CD4-positive, alpha-beta T cell treated with Interleukin-1 beta for 1 hour (primary cell): ENCODE measurements around the gene SOX9.
"Not testable (repeated sequence)": the region's sequence is repeated elsewhere in the genome, so short reads cannot be mapped to it uniquely, and the experiment has no call there.

Experiments used
- DNase-seq, 2 donors: peaks; one replicate each; pipeline ENCODE4 v3.0.0-alpha.2; 2020 to 2022

The SOX9 gene

GRCh38 chr17:72111336-72111923 lies 9.4 kb upstream of the SOX9 start:
- no peak for DNase-seq

GRCh38 chr17:72111926-72112325 lies 8.9 kb upstream of the SOX9 start:
- not testable (repeated sequence) for DNase-seq

GRCh38 chr17:72113751-72114150 lies 7.1 kb upstream of the SOX9 start:
- no peak for DNase-seq

DNA sequence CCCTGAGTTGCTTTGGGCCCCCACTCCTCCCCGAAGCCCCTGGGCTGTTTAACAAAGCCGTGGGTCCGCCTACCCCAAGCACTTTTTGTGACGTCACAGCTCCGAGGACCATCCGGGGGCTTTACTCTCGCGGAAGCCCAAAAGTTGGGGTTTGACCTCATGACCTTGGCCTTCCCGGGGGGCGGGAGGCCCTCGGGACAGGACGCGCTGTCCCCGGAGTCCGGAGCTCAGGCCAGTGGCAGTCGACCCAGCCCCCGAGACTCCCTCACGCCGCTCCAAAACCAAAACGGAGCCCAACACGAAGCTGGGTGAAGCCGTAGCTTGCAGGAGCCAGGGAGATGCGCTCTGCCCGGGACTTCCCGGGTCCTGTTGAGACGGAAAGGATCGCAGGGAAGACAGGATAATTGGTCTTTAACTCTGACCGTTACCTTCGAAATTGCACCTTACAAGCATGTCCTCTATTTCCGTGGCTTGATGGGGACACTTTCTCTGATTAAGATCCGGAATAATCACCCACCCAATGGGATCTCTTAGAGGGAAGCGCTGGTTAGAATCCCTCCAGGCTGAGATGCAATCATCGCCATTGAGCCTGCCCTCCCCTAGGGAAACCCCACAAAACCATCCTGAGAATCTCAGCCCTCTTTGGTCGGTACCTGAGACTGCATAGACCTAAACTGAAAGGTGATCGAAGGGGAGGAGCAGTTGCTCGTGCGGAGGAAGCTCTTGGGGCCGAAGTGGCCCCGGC lies 4.9 kb upstream of the SOX9 start:
- DNase-seq, result no peak

DNA sequence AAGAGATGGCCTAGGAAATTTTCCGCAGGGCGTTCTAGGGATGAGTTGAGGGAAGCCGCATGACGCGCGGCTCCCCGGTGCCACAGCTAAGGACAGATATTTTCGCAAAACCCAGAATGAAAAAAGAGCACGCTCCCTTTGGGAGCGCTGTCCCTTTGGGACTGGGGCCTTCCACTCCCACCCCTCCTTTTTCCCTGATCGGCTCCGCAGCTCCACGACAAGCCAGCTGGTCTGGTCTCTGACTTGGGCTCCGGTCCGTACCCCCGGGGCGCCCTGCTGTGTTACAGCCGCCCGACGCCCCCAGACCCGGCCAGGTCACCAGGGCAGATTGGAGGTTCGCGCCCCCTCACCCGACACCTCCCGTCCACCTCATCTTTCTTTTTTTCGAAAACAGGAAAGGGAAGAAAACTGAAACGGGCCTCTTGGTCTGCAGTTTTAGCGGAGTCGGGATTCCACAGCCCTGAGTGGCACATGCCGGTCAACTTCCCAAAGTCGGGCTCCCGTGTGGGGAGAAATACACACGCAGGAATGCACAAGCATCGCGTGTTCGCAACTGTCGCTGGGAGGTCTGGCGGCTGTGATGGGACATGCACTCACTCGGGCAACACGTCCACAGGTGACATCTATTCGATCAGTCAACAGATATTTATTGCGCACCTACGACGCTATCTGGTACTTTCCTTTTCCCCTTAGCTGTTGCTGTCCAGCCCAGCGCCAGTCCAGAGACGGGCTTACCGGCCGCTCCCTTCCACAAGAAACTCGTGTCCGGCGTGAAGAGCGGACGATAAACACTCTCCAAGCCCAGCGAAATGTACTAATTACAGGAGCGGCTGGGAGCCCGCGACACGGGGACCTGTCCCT lies 3.9 kb upstream of the SOX9 start:
- no peak for DNase-seq

DNA sequence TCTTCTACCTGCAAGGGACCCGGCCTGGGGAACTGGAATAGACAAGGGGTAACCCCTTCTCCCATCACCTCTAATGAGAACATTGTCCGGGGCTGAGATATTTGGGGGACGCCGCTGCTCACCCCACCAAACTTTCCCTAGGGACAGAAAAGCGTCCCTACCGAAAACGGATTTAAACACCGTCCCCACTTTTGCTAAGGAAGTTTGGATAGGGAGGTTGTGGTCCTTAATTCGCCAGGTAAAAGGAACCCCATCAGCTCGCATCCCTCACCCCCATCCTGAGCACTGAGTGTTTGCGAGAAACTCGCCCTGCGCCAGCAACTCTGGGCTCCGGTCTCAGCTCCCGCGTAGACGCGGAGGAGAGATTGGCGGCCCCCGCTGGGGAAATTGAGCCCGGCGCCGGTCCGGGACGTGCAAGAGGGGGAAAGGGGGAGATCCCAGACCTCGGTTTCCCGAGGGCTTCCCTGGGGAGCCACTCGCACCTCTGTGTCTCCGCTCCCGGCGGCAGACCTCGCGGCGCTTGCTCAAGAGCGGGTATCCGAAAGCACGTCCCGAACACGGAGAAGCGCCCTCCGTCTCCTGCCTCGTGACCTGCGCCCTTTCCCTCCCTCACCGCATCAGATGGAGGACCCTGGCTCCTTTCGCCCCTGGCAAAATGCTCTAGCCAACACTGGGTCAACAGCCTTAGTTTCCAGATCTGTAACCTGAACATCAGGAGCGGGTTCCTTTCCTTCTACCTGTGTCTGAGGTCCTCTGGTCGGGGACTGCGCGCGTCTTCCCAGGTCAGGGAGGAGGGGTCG lies 3.1 kb upstream of the SOX9 start:
- no peak for DNase-seq

DNA sequence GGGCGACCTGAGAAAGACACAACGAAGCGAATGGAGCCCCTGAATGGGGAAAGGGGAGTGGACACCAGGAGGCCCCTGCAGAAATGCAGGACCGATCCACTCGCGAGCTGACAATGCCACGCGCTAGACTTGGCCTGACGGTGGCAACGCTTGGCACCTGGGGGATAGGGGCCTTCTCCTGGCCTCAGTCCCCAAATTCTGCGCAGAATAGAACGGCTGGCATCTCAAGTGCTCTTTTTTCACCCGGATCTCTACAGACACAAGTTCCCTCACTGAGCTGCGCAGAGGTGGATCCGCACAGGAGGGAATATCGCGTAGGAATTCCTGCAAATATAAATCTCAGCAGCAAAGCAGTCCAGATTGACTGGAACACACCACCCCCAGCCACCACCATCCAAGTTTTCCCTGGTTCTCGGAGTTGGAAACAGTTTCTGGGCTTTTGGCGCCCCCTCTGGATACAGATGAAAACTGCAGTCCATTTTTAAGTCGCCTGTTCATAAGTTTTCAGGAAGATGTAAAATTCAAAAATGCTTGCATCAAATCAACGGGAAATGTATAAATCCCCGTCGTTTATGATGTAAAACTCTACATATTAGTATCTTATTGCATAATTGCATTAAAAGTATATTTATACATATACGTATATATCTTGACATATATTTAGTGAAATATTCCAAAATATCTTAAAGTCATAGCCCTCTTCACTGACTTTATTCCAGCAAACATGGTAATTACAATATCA lies 2.3 kb upstream of the SOX9 start:
- DNase-seq, result peak in 1 of 2 donors; percentile 20

DNA sequence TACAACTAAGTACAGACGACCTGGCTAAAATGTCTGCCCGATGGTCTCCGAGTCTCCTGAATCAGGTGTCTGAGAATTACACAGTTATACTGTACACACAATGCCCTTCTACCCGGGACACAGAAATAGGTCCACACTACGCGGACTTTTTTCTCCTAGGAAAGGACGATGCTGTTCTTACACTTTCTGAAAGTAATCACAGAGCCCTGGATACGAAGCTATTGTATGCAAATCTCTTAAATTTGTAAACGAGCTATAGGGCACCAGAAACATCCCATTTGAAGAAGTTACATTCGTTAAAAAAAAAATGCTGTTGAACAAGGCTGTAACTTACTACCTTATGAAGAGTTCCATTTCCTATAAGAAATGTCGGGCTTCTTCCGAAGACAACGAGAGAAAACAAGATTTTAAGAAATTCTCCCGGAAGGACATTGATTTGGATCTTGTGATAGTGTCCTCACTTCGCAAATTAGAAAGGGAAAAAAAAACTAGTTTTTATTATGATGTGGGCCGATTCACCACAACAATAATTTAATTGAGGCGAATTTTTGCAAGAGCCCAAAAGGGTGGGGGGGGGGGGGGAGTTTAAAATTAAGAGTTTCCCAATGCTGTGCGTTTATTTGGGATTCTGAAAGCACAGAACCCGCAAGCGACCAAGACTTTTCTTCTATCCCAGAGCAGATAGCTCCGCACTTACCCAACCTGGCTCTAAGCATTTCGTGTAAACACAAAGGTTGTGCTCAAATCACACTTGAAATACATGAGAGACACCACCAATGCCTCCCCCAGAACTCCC lies 1.5 kb upstream of the SOX9 start:
- DNase-seq, result no peak

GRCh38 chr17:72119873-72120641 lies 763 bp upstream of the SOX9 start:
- DNase-seq, result no peak

DNA sequence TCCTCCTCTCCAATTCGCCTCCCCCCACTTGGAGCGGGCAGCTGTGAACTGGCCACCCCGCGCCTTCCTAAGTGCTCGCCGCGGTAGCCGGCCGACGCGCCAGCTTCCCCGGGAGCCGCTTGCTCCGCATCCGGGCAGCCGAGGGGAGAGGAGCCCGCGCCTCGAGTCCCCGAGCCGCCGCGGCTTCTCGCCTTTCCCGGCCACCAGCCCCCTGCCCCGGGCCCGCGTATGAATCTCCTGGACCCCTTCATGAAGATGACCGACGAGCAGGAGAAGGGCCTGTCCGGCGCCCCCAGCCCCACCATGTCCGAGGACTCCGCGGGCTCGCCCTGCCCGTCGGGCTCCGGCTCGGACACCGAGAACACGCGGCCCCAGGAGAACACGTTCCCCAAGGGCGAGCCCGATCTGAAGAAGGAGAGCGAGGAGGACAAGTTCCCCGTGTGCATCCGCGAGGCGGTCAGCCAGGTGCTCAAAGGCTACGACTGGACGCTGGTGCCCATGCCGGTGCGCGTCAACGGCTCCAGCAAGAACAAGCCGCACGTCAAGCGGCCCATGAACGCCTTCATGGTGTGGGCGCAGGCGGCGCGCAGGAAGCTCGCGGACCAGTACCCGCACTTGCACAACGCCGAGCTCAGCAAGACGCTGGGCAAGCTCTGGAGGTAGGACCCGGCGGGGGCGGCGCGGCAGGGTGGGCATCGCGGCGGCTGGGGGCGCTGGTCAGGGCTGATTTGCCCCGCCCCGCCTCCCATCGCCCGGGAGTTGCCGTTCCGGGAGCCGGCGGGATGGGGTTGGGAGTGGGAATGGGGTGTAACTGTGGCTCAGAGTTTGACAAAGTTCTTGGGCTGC lies 567 bp downstream of the SOX9 start:
- no peak for DNase-seq

DNA sequence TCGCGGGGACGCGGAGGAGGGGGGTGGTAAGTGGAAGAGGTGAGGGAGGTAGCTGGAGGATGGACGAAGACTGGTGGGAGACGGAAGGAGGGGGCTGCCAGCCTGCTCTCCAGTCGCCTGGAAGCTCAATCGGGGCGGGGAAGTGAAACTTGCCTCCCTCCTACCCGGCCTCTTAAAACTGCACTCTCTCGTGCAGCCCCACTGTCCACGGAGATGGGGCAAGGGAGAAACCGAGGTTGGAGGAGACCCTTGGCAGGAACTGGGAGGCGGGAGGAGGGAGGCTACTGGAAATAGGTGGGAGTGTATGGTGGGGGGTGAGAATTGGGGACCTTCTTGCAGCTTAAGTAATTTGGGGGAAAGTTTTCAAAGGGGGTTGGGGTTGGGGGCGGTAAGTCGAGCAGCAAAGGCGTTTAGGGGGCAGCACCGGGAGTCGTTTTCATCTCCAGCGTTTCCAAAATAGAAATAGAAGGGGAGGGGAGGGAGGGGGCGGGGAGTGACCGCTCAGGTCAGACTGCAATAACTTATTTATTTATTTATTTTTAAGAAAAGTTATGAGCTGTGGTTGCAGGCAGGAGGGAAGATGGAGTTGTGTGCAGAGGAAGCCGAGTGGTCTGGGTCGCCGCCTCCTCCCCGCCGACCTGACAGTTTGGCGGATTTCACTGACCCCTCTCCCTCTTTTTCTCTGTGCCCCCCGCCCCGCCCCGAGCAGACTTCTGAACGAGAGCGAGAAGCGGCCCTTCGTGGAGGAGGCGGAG lies 1.4 kb downstream of the SOX9 start:
- DNase-seq, result no peak

DNA sequence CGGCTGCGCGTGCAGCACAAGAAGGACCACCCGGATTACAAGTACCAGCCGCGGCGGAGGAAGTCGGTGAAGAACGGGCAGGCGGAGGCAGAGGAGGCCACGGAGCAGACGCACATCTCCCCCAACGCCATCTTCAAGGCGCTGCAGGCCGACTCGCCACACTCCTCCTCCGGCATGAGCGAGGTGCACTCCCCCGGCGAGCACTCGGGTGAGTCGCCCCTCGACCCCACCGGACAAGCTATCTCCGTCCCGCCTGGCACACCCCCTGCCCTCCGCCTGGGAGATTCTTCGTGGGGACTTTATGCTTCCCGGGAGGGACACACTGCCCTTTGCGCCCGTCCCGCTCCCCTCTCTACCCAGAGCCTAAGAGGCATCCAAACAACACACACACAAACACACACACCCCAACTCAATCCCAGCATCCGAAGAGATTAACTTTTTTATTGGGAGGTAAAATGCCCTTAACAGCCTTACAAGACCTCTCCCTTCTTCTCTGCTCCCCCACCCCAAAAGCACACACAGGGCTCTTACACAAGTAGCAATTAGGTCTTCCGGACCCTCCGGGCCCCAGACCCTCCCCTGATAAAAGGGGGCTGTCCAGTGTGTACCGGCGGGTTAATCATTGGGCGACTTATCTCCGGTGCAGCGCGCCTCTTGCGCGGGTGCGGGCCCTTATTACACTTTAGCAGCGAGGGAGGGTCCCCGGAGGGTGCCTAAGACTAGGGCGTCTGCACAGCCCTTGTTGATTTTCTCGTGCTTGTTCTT lies 2.1 kb downstream of the SOX9 start:
- no peak for DNase-seq

GRCh38 chr17:72123530-72124437 lies 3.0 kb downstream of the SOX9 start:
- no peak for DNase-seq

- DNase-seq, result no peak
Observed at GRCh38 chr17:72124438-72124775, 3.6 kb downstream of the SOX9 start.

DNA sequence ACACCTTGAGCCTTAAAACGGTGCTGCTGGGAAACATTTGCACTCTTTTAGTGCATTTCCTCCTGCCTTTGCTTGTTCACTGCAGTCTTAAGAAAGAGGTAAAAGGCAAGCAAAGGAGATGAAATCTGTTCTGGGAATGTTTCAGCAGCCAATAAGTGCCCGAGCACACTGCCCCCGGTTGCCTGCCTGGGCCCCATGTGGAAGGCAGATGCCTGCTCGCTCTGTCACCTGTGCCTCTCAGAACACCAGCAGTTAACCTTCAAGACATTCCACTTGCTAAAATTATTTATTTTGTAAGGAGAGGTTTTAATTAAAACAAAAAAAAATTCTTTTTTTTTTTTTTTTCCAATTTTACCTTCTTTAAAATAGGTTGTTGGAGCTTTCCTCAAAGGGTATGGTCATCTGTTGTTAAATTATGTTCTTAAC lies 4.4 kb downstream of the SOX9 start:
- DNase-seq, result no peak

DNA sequence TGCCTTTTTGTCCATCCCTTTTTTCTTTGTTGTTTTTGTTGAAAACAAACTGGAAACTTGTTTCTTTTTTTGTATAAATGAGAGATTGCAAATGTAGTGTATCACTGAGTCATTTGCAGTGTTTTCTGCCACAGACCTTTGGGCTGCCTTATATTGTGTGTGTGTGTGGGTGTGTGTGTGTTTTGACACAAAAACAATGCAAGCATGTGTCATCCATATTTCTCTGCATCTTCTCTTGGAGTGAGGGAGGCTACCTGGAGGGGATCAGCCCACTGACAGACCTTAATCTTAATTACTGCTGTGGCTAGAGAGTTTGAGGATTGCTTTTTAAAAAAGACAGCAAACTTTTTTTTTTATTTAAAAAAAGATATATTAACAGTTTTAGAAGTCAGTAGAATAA lies 4.9 kb downstream of the SOX9 start:
- no peak for DNase-seq
